HG02885 (cell line): Measurements from ENCODE around the gene KCNC1.

Source experiments
- ATAC-seq: cut with Tn5 transposase; IDR thresholded peaks from one replicate; pipeline ENCODE4 v1.9.1; 2021; ENCODE audit warnings: mild to moderate bottlenecking; ENCODE audit not compliant: unreplicated experiment, poor library complexity

The KCNC1 gene

DNA sequence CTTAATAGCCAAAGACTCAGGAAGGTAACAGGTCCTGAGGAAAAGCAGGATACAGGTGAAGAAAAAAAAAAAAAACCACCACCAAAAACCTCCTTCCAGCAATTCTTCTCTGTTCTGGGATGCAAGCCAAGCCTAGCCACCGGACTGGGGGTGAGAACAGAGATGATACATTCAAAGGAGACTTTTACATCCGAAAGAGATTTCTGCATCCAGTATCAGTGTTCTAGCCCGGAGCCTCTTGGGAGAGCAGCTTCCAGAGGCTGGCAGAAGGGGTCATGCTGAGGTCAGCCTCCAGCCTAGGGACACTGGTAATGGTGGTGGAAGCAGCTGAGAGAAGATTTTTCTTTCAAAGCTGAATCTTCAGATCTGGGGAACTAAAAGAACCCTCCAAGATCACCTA lies 76.2 kb downstream of the KCNC1 start:
- ATAC-seq: no peak

DNA sequence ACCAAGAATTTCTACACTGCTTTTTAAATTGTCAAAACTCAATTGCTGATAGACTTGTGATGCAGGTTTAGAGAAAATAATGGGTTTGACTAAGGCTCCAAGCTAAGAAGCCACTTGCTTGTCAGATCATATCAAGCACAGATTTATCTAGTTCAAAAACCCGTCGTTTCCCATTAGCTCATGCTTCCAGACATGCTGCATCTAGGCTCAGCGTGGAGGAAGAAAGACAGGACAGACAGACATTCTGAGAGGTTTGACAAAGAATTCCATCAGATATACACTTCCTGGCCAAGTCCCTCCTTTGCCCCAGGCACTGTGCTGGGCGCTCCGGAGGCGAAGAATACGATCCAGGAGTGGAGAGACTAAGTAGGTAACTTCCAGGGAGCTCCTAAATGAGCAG lies 76.8 kb downstream of the KCNC1 start:
- no peak for ATAC-seq

DNA sequence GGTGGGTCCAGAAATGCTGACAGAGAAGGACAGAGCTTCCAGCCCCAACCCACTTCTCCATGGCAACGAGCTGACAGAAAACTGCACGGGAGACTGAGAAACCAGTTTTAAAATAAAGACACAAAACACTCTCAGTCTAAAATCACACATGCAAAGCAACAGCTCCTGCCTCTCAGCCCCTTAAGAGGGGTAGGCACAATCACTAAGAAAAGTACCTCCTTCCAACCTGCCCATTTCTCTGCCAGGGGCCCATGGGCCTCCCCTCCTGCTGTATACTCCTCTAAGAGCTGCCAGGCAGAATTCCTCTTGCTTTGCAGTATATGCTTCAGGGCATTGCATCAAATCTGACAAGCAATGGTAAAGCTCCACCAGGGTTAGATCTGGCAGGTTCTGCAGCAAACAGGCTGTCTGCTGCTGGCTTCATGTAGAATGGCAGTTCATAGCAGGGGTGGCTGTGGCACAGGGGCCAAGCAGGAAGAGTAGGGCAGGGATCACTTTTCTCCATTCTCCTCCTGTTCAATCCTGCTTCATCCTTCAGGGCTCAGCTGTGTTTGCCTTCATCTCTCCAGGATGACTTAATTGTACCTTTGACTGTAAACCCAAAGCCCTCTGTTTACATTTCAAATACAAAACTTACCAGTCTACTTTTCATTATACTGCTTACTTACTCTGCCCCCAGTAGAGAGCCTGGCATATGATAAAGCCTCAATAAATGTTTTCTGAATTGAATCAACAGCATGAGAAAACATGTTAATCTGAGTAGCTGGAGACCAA lies 77.7 kb downstream of the KCNC1 start:
- ATAC-seq: no peak

DNA sequence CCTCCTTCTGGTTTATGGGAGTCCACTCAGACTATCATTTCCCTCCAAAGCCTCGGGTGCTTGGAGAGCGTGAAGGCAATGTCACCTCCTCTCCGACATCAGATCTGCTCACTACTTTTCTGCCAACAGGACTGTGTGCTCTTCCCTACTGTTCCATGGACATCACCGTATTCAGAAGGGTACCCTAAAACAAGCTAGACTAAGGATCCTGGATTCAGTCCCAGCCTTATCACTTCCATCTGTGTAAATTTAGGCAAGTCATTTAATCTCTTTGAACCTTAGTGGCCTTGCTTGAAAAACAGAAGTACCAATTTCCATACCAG lies 78.2 kb downstream of the KCNC1 start:
- ATAC-seq: no peak

DNA sequence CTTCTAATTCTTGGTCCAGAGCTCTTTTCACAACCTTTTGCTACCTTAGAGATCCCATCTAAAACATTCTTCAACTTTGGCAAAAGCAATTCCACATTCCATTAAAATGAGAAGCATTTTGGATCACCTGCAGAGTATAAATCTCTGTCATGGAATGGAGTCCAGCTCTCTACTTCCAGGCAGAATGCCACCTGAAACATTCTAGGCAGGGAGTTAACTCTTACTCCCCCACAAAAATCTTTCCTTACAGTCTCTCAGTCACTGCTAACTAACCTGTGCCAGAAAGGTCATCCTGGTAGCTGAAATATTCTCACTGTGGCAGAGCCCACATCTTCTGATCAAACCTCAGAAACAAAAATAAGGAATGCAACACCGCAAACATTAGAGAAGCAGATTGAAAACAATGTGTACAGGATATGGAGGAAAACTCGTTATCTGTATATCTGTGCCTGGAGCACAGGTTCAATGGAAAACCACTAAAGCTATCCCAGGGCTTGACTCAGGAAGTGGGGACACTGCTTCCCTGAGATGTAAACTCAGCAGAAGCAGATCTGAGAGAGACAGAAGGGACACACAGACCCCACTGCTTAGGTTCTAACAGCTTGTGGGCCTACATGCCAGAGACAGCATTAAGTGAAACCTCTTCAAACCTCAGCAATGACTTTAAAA lies 78.9 kb downstream of the KCNC1 start:
- ATAC-seq: no peak

DNA sequence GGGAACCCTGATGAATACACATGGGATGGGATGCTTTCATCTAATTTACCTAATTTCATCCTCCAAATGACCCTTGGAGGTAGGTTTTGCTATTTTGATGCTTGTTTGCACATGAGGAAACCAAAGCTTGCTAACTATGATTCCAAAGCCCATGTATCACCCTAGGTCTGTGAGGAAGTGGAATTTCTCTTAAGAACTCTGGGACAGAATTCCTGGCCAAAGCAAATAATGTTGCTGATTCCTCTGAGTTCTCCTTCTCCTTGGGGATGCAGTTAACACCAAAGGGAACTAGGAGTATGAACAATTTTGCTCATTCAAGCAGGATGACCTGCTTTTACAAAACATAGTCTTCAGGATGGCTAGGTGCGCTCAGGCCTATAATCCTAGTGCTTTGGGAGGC lies 80.0 kb downstream of the KCNC1 start:
- ATAC-seq: no peak

DNA sequence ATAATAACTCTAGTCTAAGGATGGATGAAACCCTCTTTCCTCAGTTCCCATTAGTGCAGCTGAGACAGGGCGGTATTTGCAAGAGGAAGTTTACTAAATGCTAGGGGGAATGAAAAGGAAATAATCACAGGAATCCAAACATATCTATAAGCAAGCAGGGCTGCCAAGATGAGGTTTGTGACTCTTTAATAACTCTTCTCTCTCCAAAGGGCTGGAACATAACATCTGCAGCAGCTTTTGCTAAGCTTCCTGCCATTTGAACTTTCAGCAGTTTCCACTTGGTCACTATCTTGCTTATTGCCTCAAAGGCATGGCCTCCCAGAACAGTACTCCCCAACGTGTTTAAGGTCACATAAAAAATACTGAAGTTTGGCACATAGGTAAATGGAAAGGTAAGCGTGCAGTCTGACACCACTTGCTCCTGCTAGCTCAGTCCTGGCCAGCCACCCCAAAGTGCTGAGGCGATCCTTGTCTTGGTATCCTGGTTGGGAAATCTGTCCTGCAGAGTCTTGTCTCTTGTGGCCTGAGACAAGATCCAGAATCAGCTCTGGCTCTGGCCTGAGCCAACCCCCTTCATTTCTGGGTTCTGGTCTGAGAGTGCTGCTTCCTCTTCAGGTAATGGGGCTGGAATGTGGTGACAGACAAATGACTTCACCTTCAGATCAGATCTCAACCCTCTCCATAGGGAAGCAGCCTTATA lies 81.8 kb downstream of the KCNC1 start:
- ATAC-seq: no peak

DNA sequence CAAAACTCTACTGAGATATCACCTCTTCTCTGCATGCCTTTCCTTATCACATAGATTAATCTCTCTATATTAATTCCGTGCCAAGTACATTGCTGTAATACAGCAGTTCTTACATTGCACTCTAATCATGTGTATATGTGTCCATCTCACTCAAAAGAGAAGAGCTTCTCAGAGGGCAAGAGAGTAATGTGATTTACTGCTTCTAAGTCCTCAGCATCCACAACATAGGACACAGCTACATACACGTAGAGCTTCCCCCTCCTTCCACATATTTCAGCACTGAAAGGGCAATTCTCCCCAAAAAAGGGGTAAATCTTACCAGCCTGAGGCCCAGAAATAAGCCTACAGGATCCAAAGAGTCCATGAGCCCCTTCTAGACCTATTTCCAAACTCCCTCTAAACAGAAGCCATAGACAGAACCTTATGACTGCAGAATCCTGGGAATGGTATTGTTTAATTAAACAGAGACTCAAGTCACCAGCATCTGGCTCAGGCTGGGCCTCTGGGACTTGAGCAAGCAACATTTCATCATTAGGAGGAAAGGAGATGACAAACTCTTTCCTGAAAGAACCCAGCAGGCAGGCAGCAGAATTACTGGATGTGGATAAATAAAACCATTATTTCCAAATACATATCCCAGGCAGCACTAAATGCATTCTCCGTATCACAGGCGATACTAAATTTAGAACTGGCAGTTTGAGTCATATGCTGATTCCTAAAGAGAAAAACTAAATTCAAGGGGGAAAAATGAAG lies 87.2 kb downstream of the KCNC1 start:
- ATAC-seq: no peak

DNA sequence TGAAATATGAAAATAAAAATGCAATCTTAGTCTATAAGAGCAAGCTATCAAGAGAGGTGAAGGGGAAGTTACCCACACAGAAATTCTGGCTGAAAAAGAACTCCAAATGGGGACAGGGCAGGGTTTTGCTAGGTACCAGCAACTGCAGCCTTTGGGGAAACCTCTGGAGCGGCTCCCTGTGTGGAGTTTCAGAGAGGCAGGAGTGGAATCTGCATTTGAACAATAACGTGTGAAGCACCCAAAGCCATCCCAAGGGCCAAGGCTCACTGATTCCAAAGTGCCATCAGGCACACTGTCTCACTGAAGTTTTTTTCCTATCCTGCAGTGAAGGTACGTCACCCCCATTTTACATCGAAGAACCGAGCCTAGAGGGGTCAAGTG lies 87.8 kb downstream of the KCNC1 start:
- no peak for ATAC-seq

DNA sequence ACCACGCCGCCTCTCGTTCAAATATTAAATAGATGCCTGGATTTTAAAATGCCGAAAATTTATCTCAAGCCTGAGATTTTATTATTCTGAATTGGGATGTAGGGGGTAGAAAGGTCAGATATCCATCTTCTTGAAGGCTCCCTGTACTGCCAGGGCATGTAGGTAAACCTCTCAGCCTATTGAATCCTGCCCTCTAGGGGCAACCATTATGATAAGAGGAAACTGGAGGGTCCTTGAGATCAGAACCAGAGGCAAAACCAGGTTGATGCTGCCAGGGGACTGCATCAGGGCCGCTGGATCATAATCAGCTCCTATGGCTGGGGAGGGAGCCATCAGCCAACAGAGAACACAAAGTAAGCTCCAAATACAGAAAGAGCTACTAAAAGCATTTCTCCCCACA lies 92.4 kb downstream of the KCNC1 start:
- no peak for ATAC-seq

DNA sequence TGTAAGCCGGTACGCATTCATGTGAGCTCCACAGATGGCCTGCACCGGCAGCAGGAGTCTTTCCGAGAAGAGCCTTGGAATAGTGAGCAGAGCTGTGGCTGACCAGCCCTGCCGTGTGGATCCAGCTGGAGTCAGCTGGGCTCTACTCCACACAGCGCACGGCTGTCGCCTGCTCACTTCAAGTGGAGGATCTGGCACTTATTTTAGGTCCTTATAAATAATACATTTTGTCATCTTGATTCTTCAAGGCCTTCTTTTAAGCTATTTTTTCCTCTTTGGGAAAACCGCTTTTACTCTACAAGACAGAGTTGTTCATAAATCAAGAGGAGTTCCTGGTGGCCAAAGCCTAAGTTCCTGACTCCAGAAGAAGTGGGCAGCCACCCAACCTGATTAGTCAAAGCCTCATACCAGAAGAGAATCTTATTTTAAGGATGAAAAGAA lies 93.8 kb downstream of the KCNC1 start:
- ATAC-seq: no peak

DNA sequence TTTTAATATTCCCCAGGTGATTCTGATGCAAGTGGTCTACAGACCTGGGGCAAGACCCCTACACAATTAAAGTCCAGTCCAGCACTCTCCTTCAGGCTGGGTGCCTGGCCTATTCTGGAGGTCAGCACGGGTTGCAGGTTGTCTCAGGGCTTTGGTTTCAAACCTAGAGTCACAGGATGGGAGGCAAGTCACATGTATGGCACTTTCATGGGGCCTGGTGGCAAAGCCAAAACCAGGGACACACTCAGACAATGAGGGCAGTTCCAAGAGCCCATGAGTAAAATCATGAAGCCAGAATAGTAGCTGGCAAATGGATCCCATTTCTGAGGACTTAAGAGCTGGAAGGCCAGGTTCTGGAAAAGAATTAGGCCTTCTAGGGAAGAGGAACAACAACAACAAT lies 96.6 kb downstream of the KCNC1 start:
- ATAC-seq: no peak

DNA sequence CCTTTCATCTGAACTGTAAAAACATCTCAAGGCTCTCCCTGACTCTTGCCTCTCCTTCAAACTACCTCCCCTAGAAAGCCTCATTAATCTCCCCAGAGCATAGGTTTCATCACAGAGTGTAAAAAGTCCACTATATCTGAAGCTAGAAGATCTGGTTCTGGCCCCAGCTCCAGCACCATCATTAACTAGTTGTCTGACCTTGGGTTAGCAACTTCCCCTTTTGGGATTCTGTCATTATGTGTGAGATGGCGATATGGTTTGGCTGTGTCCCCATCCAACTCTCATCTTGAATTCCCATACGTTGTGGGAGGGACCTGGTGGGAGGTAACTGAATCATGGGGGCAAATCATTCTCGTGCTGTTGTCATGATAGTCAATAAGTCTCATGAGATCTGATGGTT lies 97.3 kb downstream of the KCNC1 start:
- no peak for ATAC-seq
